ENCODE results near the gene MUC20.

GRCh38 chr3:195699860-195700259 is 20.9 kb upstream of the MUC20 start:
- no peak for TF ChIP-seq CTCF (IDR thresholded peaks at IDR 0.05; ENCODE audit: borderline replicate concordance, extremely low read depth, low read length, poor library complexity, severe bottlenecking)
- TF ChIP-seq EZH2 (IDR thresholded peaks at IDR 0.05; ENCODE audit: borderline replicate concordance, low read depth, low read length, severe bottlenecking): no peak
